ENCODE data around the gene ACP7.

The ACP7 gene

DNA sequence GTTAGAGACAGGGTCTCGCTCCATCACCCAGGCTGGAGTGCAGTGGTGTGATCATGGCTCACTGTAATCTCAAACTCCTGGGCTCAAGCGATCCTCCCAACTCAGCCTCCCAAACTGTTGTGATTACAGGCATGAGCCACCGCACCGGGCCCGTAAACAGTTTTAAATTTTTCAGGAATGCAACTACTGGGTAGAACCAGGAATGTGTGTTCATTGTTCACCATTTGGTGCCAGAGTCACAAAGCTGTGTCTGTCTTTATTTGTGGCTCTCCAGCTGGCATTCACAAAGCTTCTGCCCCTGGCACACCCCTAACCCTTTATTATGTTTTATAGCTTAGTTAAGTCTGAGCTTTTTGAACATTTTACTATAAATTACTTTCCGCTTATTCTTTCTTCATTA lies 19.8 kb upstream of the ACP7 start:
- ATAC-seq: no peak
- TF ChIP-seq BACH2 (CRISPR knock-in tag; IDR thresholded peaks at IDR 0.05; ENCODE audit: borderline replicate concordance) (no peak), CSDC2 (CRISPR knock-in tag; IDR thresholded peaks at IDR 0.05) (no peak), OSR1 (CRISPR knock-in tag; IDR thresholded peaks at IDR 0.05) (no peak), GLIS3 (CRISPR knock-in tag; IDR thresholded peaks at IDR 0.05) (no peak), PPARA (CRISPR knock-in tag; IDR thresholded peaks at IDR 0.05; ENCODE audit: borderline replicate concordance) (no peak), RARB (CRISPR knock-in tag; IDR thresholded peaks at IDR 0.05) (no peak), ESRRG (CRISPR knock-in tag; IDR thresholded peaks at IDR 0.05) (no peak), CREB5 (CRISPR knock-in tag; IDR thresholded peaks at IDR 0.05; ENCODE audit: low read depth) (no peak), CSRNP3 (CRISPR knock-in tag; IDR thresholded peaks at IDR 0.05) (no peak), ZC3H10 (CRISPR knock-in tag; IDR thresholded peaks at IDR 0.05) (no peak), ZFP30 (CRISPR knock-in tag; IDR thresholded peaks at IDR 0.05) (no peak), TOX (CRISPR knock-in tag; IDR thresholded peaks at IDR 0.05; ENCODE audit: borderline replicate concordance) (no peak), ARNTL (CRISPR knock-in tag; IDR thresholded peaks at IDR 0.05; ENCODE audit: borderline replicate concordance, low read depth) (no peak), ZNF8 (CRISPR knock-in tag; IDR thresholded peaks at IDR 0.05) (no peak), ZNF70 (CRISPR knock-in tag; IDR thresholded peaks at IDR 0.05) (no peak), PATZ1 (CRISPR knock-in tag; IDR thresholded peaks at IDR 0.05; ENCODE audit: borderline replicate concordance) (no peak)
- TF ChIP-seq, protein P1, sequence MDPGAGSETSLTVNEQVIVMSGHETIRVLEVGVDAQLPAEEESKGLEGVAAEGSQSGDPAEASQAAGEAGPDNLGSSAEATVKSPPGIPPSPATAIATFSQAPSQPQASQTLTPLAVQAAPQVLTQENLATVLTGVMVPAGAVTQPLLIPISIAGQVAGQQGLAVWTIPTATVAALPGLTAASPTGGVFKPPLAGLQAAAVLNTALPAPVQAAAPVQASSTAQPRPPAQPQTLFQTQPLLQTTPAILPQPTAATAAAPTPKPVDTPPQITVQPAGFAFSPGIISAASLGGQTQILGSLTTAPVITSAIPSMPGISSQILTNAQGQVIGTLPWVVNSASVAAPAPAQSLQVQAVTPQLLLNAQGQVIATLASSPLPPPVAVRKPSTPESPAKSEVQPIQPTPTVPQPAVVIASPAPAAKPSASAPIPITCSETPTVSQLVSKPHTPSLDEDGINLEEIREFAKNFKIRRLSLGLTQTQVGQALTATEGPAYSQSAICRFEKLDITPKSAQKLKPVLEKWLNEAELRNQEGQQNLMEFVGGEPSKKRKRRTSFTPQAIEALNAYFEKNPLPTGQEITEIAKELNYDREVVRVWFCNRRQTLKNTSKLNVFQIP (CRISPR knock-in tag; IDR thresholded peaks at IDR 0.05; ENCODE audit: borderline replicate concordance, low read depth): no peak

GRCh38 chr19:39065928-39066327 lies 18.2 kb upstream of the ACP7 start:
- no peak for ATAC-seq
- TF ChIP-seq ISL1 (CRISPR knock-in tag; IDR thresholded peaks at IDR 0.05) (no peak), CREB5 (CRISPR knock-in tag; IDR thresholded peaks at IDR 0.05; ENCODE audit: low read depth) (no peak), BACH2 (CRISPR knock-in tag; IDR thresholded peaks at IDR 0.05; ENCODE audit: borderline replicate concordance) (no peak), RARB (CRISPR knock-in tag; IDR thresholded peaks at IDR 0.05) (no peak), TSHZ2 (CRISPR knock-in tag; IDR thresholded peaks at IDR 0.05) (no peak), ZNF8 (CRISPR knock-in tag; IDR thresholded peaks at IDR 0.05) (no peak), SNAI2 (CRISPR knock-in tag; IDR thresholded peaks at IDR 0.05) (no peak), TOX (CRISPR knock-in tag; IDR thresholded peaks at IDR 0.05; ENCODE audit: borderline replicate concordance) (no peak), ZFP3 (CRISPR knock-in tag; IDR thresholded peaks at IDR 0.05) (no peak), PPARA (CRISPR knock-in tag; IDR thresholded peaks at IDR 0.05; ENCODE audit: borderline replicate concordance) (no peak), ZNF565 (CRISPR knock-in tag; conservative IDR thresholded peaks at IDR 0.05; ENCODE audit: low read depth) (no peak), CSDC2 (CRISPR knock-in tag; IDR thresholded peaks at IDR 0.05) (no peak), ARNTL (CRISPR knock-in tag; IDR thresholded peaks at IDR 0.05; ENCODE audit: borderline replicate concordance, low read depth) (no peak), PATZ1 (CRISPR knock-in tag; IDR thresholded peaks at IDR 0.05; ENCODE audit: borderline replicate concordance) (no peak), GLIS3 (CRISPR knock-in tag; IDR thresholded peaks at IDR 0.05) (no peak), CSRNP3 (CRISPR knock-in tag; IDR thresholded peaks at IDR 0.05) (no peak), ESRRG (CRISPR knock-in tag; IDR thresholded peaks at IDR 0.05) (no peak), ZFP30 (CRISPR knock-in tag; IDR thresholded peaks at IDR 0.05) (no peak), ZC3H10 (CRISPR knock-in tag; IDR thresholded peaks at IDR 0.05) (no peak)
- TF ChIP-seq, protein P1 (CRISPR knock-in tag; IDR thresholded peaks at IDR 0.05; ENCODE audit: borderline replicate concordance, low read depth): no peak
